Small intestine (tissue), 7 donors: ENCODE results near the gene AUTS2. TPM values are rescaled to one million over a fixed set of nuclear protein-coding genes. Genes with fewer than 3 reads are reported as not detected.
A peak's percentile ranks its signal among the peaks of the same experiment; 100 is the strongest.

Experiments
- DNase-seq, 2 donors: peaks; one replicate each; pipeline versions ENCODE4 v3.0.0 to v3.0.0-alpha.2; 2013
- FAIRE-seq: peaks from 2 replicates; lab custom pipeline; 2012; peaks lifted over from hg19 to GRCh38; lab: Jason Lieb, UNC
- H3K27ac ChIP-seq, 3 donors: one replicate each; pipeline ENCODE4 v1.5.1; 2013; ENCODE audit warnings: low read length in 2 of 3, mild to moderate bottlenecking in 2 of 3, control low read depth in 1 of 3, inconsistent platforms in 1 of 3, low read depth in 1 of 3, moderate library complexity in 1 of 3
- H3K27me3 ChIP-seq, 3 donors: one replicate each; pipeline ENCODE4 v1.6.1; 2013; ENCODE audit warnings: low read length in 3 of 3, inconsistent platforms in 1 of 3; ENCODE audit not compliant: control insufficient read depth in 3 of 3, insufficient read depth in 3 of 3
- H3K36me3 ChIP-seq, 3 donors: one replicate each; pipeline ENCODE4 v1.6.1; 2013; ENCODE audit warnings: low read length in 3 of 3, inconsistent platforms in 1 of 3, low read depth in 1 of 3, mild to moderate bottlenecking in 1 of 3, moderate library complexity in 1 of 3; ENCODE audit not compliant: control insufficient read depth in 3 of 3, insufficient read depth in 2 of 3
- H3K4me1 ChIP-seq, 3 donors: one replicate each; pipeline ENCODE4 v1.6.1; 2013; ENCODE audit warnings: low read length in 2 of 3, inconsistent platforms in 1 of 3, low read depth in 1 of 3, mild to moderate bottlenecking in 1 of 3, moderate library complexity in 1 of 3; ENCODE audit not compliant: control insufficient read depth in 3 of 3, insufficient read depth in 2 of 3
- H3K4me3 ChIP-seq, 3 donors: one replicate each; pipeline ENCODE4 v1.5.1; 2013; ENCODE audit warnings: low read length in 3 of 3, control low read depth in 1 of 3, inconsistent platforms in 1 of 3, low read depth in 1 of 3, mild to moderate bottlenecking in 1 of 3, moderate library complexity in 1 of 3
- H3K9me3 ChIP-seq, 2 donors: one replicate each; pipeline ENCODE4 v1.6.1; 2013; ENCODE audit warnings: low read depth in 1 of 2, low read length in 1 of 2; ENCODE audit not compliant: control insufficient read depth in 2 of 2, insufficient read depth in 1 of 2
- WGBS, 3 donors: extraction: QIAGEN DNeasy Blood & Tissue Kit; methylation state at CpG; one replicate each; pipeline ENCODE4 v1.1.7; 2013; 5-methylcytosine and 5-hydroxymethylcytosine counted together
- polyA plus RNA-seq, 4 donors: library from polyadenylated mRNA; stranded (reverse) in 3 of 4; unstranded in 1 of 4; fragments of 200-250 nt in 3 of 4; fragments of 120-200 nt in 1 of 4; gene quantifications; one replicate each; pipeline versions ENCODE4 v1.2.1 to v1.2.3, GENCODE V29; 2013
- donor health status: healthy with polysubstance abuse.
- donor health status: control.
- donor health status: control.
- donor health status: Bipolar disorder and iron deficiency.
- donor health status: healthy.

Gene AUTS2
- polyA plus RNA-seq, 4 donors, result 4.9 to 43.5 (median 13.6) TPM

- Histone ChIP-seq H3K27me3 (no peaks in the 10 kb centered on the region), H3K36me3 (no peaks in the 10 kb centered on the region), H3K27ac (no peak overlapping the region), H3K4me3 (no peak overlapping the region), H3K9me3 (peaks cover 0 to 3% of the 10 kb centered on the region in 2 donors), H3K4me1 (peaks cover 0 to 4% (median 0%) of the 10 kb centered on the region in 3 donors)
- peak; percentile 12 to 29 for DNase-seq
- no peak for FAIRE-seq
- 57 to 65% (median 63%) methylated on average over 3 of the region's 3 CpGs for WGBS, 3 donors
Measured at GRCh38 chr7:70307544-70308106, 709.4 kb downstream of the AUTS2 start.

DNA sequence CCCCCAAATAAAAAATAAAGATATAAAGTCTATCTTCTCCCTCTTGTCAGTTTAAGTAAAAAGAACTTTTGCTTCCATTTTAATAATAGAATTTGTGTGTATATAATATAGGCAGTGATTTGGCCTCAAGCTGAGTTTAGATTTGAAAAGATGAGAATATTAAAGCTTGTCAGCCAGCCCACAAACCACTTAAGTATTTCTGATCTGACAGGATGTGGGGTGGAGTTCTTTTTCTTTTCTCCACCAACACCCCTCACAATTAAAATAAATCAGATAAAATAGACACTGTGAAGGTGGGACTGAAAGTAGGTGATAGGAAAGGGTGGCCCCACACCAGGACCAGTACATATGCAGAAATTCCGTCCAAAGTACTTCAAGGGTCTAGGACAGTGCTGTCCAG, 714.1 kb downstream of the AUTS2 start:
- peaks cover 0 to 2% (median 0%) of the 10 kb centered on the region in 3 donors for H3K4me1 ChIP-seq
- DNase-seq (no peak), FAIRE-seq (no peak)
- H3K27ac ChIP-seq, result no peak overlapping the region
- no peak overlapping the region for H3K4me3 ChIP-seq
- H3K9me3 ChIP-seq, result no peaks in the 10 kb centered on the region
- H3K36me3 ChIP-seq, result no peaks in the 10 kb centered on the region
- no peaks in the 10 kb centered on the region for H3K27me3 ChIP-seq
- 58 to 74% (median 68%) methylated on average over 1 of the region's 1 CpG for WGBS, 3 donors

- Histone ChIP-seq H3K27ac (no peak overlapping the region), H3K4me1 (no peaks in the 10 kb centered on the region), H3K9me3 (no peaks in the 10 kb centered on the region), H3K4me3 (no peak overlapping the region), H3K36me3 (no peaks in the 10 kb centered on the region), H3K27me3 (no peaks in the 10 kb centered on the region)
- FAIRE-seq, result no peak
- 90 to 95% (median 93%) methylated on average over 3 of the region's 3 CpGs for WGBS, 3 donors
- DNase-seq, result no peak
Measured at GRCh38 chr7:70313271-70313670, 715.0 kb downstream of the AUTS2 start.

DNA sequence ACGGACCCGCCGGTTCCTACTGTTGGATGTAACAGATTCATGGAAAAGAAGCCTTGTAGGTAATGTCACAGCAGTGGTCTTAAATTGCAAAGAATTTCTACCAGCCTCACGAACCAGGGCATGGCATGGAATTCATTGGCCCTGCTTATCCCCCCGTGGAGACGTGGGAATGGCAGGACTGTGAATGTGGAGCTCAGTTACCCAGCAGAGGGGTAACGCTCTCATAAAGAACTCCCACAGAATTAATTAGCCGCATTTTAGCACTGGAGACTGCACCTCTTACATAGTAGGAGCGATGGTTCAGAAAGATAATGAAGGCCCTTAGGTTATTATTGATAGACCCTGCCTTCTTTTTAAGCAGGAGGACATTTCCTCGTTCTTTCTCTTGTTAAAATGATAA, 715.4 kb downstream of the AUTS2 start:
- no peak overlapping the region for H3K4me3 ChIP-seq
- WGBS, 3 donors, result 87 to 94% (median 94%) methylated on average over 10 of the region's 10 CpGs
- DNase-seq (no peak), FAIRE-seq (no peak)
- H3K9me3 ChIP-seq, result no peaks in the 10 kb centered on the region
- no peaks in the 10 kb centered on the region for H3K4me1 ChIP-seq
- H3K27ac ChIP-seq, result no peak overlapping the region
- H3K36me3 ChIP-seq, result no peaks in the 10 kb centered on the region
- H3K27me3 ChIP-seq, result no peaks in the 10 kb centered on the region

DNA sequence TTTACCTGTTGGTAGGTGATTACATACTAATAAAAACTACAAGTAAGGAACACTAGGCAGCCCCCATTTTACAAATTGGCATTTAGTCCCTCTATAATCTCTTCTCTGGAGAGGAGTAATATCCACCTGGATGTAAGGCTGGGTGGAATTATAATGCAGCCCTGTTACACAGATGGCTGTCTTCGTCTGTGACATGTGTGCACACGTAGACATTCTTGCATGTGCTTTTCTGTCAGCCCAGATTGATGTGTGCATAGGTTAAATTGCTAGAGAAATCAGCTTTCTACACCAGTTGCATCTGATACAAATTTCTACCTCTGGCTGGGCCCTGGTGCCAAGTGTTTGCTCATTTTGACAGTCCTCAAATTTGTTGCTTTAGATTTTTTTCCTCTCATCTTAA, 715.9 kb downstream of the AUTS2 start:
- WGBS, 3 donors, result 81 to 93% (median 90%) methylated on average over 2 of the region's 2 CpGs

GRCh38 chr7:70316745-70317144, 718.5 kb downstream of the AUTS2 start:
- FAIRE-seq, result no peak
- H3K4me3 ChIP-seq, result no peak overlapping the region
- no peaks in the 10 kb centered on the region for H3K27me3 ChIP-seq
- H3K4me1 ChIP-seq, result no peaks in the 10 kb centered on the region
- H3K27ac ChIP-seq, result peak overlapping the region in 1 of 3 donors; percentile 21
- H3K36me3 ChIP-seq, result no peaks in the 10 kb centered on the region
- DNase-seq, result no peak
- 70 to 80% (median 76%) methylated on average over 7 of the region's 7 CpGs for WGBS, 3 donors
- no peaks in the 10 kb centered on the region for H3K9me3 ChIP-seq

More for the DNA sequence above, 715.9 kb downstream of the AUTS2 start:
- no peak overlapping the region for H3K27ac ChIP-seq
- no peaks in the 10 kb centered on the region for H3K9me3 ChIP-seq
- H3K36me3 ChIP-seq, result no peaks in the 10 kb centered on the region
- no peaks in the 10 kb centered on the region for H3K4me1 ChIP-seq
- no peaks in the 10 kb centered on the region for H3K27me3 ChIP-seq
- H3K4me3 ChIP-seq, result no peak overlapping the region
- FAIRE-seq, result no peak
- no peak for DNase-seq

DNA sequence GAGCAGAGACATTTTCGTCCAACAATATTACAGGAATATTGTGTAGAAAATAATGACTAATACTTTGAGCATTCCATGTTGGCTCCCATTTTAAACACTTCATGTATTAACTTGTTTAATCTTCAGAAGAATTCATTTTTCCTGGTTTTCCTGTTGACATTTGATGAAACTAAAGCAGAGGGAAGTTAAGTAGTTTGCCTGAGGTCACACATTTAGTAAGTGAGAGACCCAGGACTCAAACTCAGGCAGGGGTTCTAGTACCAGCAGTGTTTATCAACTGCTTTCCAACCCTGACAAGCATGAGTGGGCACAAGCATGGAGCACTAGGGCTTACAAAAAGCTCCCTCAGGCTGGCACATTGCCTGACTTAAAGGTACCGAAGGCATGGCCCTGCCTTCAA, 719.1 kb downstream of the AUTS2 start:
- DNase-seq (no peak), FAIRE-seq (no peak)
- Histone ChIP-seq H3K27me3 (no peaks in the 10 kb centered on the region), H3K4me3 (no peak overlapping the region), H3K36me3 (no peaks in the 10 kb centered on the region), H3K27ac (no peak overlapping the region), H3K4me1 (no peaks in the 10 kb centered on the region), H3K9me3 (no peaks in the 10 kb centered on the region)
- 67 to 87% (median 74%) methylated on average over 2 of the region's 2 CpGs for whole genome bisulfite sequencing, 3 donors

DNA sequence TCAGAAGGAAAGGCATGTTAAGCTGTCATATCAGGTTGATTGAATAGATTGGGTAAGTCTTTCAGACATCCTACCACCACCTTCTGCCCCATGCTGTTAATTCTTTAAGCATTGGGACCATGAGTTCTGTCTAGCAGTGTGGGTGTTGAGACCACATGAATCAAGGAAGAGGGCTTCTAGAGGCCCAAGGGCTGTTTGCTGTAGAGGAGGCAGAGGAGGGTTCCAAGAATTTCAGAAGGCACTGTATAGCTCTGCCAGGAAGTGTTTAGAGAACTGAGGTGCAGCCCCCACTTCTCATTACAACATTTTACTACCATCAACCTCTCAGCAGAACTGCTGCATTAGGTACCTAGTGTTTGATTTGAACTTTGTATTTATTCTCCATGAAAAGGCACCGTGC, 720.2 kb downstream of the AUTS2 start:
- no peaks in the 10 kb centered on the region for H3K4me1 ChIP-seq
- no peak overlapping the region for H3K27ac ChIP-seq
- FAIRE-seq, result no peak
- H3K36me3 ChIP-seq, result no peaks in the 10 kb centered on the region
- DNase-seq, result no peak
- 42 to 64% (median 47%) methylated on average over 1 of the region's 1 CpG for WGBS, 3 donors
- H3K9me3 ChIP-seq, result no peaks in the 10 kb centered on the region
- no peaks in the 10 kb centered on the region for H3K27me3 ChIP-seq
- no peak overlapping the region for H3K4me3 ChIP-seq

- H3K27me3 ChIP-seq, result no peaks in the 10 kb centered on the region
- no peak overlapping the region for H3K4me3 ChIP-seq
- H3K9me3 ChIP-seq, result no peaks in the 10 kb centered on the region
- no peaks in the 10 kb centered on the region for H3K4me1 ChIP-seq
- no peaks in the 10 kb centered on the region for H3K36me3 ChIP-seq
- H3K27ac ChIP-seq, result no peak overlapping the region
- WGBS, 3 donors, result 78 to 85% (median 79%) methylated on average over 2 of the region's 2 CpGs
- no peak for DNase-seq
- FAIRE-seq, result no peak
Measured at GRCh38 chr7:70319057-70319456, 720.8 kb downstream of the AUTS2 start.
